NCI-H1092 treated with DMSO at 0.1 percent for 48 hours (cell line): Measurements from ENCODE around the gene ANXA2R.
A peak's percentile ranks its signal among the peaks of the same experiment; 100 is the strongest.
"Not testable (repeated sequence)": the region's sequence is repeated elsewhere in the genome, so short reads cannot be mapped to it uniquely, and the experiment has no call there.

ENCODE experiments used
- DNase-seq: peaks from one replicate; lab custom pipeline; 2025; lab: John Stamatoyannopoulos, UW

ANXA2R gene

DNA sequence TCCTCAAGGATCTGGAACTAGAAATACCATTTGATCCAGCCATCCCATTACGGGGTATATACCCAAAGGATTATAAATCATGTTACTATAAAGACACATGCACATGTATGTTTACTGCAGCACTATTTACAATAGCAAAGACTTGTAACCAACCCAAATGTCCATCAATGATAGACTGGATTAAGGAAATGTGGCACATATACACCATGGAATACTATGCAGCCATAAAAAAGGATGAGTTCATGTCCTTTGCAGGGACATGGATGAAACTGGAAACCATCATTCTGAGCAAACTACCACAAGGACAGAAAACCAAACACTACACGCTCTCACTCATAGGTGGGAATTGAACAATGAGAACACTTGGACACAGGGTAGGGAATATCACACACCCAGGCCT lies 19.9 kb upstream of the ANXA2R start:
- DNase-seq, result not testable (repeated sequence)

DNA sequence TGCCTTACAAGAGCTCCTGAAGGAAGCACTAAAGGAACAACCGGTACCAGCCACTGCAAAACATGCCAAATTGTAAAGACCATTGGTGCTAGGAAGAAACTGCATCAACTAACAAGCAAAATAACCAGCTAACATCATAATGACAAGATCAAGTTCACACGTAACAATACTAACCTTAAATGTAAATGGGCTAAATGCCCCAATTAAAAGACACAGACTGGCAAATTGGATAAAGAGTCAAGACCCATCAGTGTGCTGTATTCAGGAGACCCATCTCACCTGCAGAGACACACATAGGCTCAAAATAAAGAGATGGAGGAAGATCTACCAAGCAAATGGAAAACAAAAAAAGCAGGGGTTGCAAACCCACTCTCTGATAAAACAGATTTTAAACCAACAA lies 15.0 kb upstream of the ANXA2R start:
- not testable (repeated sequence) for DNase-seq

DNA sequence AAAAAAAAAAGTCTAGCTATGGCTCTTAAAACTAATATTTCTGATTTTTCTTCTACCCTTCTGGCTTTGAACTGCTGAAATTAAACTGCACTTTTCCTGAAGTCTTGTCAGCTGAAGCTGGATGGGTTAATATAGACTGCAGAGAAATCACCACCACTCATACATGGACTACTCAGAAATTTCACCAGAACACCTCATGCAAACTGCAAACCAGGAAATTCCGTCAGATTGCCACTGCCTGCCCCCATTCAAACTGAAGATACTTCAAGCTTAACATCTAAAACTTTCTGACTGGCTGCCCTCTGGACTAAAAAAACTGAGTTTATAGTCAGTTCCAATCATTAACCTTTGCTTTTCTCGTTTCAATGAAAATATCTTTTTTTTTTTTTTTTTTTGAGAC lies 11.6 kb upstream of the ANXA2R start:
- DNase-seq, result no peak

DNA sequence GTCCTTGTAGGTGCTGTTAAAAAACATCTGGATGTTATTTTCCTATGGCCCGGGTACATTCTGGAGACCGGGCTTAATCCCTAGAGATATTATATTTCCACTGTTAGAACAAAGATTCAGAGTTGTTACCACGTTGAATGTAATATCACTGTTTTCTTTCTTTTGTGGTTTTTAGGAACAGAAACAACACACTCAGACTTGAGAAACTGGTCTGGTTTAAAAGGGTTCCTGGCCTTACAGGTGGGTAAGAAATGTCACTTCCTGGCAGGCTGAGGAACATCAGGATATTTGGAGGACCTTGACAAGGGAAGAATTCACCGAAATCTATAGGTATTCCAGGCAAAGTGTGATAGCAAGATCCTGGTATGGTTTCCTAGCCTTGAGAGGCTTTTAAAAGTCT lies 10.3 kb upstream of the ANXA2R start:
- DNase-seq, result no peak

DNA sequence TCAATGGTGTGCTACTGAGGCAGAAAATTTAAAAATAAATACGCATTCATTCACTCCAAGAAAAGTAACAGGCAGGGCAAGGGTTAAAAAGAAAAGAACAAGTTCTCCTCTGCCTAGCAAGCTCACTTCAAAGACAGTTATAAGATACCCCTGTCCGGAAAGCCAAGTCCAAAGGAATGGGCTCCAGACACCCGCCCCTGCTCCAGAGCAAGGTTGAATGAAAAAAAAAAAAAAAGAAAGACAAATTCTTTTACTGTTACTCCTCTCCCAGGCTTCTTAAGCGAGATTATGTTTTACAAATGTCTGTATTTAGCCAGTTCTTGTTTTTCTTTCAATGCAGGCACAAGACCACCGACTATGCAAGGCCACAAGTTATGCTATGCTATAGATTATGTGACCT lies 9.1 kb upstream of the ANXA2R start:
- DNase-seq, result no peak

DNA sequence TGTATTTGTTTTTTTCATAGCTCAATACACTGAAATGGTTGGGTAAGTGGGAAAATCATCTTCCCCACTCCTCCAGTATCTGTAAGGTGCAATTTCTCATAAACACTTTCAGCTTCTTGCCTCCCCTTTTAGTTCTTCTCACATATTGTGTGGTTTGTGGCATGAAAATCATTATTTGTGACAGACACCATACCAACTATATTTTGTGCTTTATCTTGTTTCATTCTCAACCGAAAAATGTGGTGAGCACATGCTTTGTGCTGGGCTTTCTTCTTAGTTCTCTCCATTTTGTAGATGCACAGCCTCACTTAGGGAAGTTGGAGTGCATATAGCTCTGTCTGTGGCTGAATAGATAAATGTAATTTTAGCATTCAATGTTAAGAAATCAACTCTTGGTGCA lies 6.4 kb upstream of the ANXA2R start:
- DNase-seq, result no peak

DNA sequence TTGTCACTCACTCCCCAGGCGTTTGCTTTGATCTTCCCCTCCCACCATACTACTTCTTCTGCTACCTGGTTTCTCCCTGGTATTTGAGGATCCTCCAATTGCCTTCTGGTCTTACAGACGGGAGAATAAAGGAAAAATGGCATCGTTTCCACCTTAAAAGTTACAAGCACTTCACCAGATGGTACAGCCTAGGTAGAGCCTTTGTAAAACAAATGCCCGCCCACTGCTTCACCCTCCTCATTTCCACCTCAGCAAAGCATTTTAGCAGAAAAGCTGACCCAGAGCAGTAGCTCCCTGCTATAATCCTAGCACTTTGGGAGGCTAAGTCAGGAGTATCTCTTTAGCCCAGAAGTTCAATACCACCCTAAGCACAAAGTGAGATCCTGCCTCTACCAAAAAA lies 5.1 kb upstream of the ANXA2R start:
- DNase-seq, result no peak

DNA sequence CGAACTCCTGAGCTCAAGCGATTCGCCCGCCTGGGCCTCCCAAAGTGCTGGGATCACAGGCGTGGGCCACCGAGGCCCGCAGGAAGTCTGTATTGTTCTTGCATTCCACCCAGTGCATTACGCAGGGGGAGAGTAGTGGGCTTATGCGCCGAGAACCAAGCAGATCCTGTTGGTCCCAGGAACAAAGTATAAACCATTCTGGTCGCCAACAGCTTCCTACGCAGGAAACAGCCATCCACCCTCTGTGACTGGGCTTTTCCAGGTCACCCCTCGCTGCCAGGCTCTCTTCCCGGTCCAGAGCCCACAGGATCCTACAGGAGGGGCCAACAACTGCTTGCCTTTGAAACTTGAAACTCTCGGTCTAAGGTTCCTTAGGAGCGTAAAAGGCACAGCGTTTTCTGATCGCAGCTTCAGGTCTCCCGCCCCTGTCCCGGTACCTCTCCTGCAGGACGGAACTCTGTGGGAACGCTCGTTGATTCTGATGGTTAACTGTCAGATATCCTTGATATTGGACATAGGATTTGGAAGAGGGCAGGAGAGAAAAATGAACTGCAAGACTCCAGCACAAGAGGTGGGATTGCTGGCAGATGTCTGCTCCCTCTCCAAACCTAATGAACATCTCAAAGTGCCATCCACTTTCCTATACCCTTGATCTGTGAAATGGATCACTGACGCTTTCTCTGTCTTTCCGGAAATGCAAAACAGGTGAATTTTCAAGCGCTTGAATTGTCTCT lies 4.2 kb upstream of the ANXA2R start:
- DNase-seq, result no peak

DNA sequence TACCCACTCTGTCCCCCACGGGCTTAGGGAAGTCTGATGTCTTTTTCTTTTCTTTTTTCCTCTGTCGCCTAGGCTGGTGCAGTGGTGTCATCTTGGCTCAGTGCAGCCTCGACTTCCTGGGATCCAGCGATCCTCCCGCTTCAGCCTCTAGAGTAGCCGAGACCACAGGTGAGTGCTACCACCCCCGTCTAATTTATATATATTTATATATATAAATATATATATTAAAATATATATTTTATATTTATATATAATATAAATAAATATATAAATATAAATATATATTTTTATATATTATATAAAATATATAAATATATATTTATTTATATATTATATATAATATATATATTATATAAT lies 3.3 kb upstream of the ANXA2R start:
- DNase-seq, result no peak

DNA sequence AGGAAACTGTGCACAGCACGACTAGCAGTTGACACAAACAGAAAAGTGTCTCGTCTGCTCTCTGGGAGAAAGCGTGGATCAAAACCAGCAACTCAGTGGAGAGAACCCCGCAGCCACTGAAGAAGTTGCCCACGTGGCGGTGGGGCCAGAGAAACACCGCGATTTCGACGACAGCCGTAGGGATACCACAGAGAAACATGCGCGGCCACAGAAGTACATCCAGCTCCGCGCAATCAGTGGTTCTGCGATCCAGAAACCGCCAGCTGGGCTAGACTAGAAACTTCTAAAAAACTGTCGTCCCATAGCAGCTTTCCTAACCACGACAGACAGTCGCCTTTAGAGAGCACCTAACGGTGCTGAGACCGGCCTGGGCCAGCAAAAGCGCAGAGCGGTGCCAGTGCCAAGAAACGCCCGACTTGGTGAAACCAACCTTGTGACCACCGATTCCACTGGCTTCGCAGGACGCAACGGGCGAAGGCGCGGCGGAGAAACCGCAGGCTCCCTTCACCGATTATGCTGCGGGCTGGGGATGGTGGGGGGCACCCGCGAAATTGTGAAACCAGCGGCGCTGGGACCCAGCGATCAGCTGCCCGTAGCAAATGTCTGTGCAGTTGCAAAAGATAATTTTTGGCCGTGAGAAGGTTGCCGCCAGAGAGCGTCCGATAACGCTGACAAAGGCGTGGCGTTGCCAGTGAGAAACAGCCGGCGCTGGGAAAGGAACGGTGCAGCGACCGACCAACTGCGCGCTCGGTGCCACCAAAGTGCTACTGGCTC lies 2.7 kb upstream of the ANXA2R start:
- DNase-seq, result peak; percentile 92

DNA sequence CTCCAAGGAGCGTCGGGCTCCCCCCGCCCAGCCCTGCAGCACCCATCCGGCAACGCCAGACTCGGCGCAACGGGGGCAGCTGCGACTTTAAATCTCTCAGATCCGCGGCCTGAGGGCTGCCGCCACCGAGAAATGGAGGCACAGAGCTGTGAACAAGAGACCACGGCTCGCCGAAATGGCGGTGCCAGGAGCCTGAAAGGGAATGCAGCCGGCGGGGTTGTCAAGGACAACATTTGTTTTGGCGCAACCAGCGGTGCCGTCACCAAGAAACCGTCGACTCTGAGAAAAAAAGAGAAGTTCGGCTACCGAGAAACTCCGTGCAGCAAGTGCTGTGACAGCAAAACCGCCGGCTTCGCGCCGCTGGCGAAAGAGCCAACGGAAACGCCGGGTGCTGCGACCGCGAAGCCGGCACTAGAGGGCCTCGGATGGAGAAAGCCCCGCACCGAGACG lies 2.1 kb upstream of the ANXA2R start:
- no peak for DNase-seq

DNA sequence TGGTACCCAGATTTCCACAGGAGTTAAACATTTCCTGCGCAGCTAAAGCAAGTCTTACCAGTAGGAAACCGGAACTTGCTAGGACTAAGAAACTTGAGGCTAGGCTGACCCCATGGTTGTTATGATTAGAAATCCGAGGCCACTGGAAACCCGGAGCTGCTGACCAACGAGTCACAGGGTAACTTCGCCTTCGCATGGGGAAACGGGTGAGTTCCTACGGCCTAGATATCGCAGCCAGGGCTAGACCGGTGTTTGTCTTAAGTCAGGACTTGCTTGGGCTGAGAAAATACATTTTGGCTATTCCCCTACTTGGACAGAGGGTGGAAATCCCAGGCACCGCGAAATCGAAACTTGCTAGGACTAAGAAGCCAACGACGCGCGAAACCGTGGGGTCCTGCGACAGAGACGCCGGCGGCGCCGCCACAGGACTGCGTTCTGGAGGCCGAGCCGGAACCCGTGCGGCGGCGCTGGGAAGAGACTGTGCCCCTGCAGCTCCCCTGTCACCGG lies 1.6 kb upstream of the ANXA2R start:
- peak; percentile 88 for DNase-seq

DNA sequence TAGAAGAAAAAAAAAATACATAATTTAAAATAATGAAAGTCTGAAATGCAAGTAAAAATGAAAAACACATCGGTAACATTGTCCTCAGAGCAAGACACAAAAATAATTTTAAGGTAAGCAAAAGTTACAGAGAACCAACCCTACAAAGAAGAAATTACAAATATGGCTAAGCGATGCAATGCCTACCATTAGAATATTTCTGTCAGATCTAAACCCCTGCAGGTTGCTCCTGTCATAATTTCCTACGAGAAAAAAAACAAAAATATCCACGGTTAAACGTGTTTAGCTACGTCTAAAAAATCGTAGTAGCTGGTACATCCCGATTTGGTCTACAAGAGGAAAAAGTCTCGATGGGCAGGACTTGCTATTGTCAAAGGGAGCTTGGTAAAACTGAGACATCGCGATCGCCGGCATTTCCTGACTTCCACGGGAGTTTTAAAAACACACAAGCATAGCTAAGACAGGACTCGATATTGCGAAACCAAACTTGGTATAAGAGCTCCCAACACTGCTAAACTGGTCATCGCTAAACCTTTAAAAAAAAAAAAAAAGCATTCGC lies 1.1 kb upstream of the ANXA2R start:
- peak; percentile 84 for DNase-seq

DNA sequence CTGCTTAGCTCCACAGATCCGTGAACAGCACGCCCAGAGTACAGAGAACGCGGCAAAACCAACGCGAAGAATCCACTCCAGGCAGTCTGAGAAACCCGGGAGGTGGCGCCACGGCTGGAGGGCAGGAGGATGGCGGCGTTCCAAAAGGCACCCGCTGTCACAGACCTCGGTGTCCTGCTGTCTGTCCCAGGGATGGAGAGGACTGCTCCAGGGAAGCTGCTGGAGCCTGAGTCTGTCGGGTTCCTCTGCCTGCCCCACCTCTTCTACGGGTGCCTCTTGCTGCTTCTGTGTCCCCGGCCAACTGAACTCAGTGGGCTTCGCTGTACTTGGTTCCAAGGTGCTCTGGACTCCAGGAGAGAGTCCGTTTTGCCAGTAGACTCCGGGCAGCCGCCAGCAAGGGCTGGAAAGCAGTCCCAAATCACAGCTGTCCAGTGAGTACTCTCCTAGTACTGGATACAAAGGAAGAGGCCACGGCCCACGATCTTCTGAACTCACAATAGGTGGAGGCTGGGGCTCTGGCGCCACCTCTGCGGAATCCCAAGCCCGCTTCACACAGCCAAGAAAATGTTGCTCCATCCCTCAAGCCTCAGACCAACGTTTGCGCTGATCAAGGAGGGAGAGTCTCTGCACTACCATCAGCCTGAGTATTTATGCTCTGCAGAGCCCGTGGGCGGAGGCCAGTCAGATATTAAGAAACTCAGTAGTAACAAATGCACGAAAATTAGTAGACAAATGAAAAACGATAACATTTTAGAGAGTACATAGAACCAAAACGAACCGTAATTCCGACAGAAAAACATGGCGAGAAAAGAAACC lies 440 bp downstream of the ANXA2R start:
- peak; percentile 90 for DNase-seq

DNA sequence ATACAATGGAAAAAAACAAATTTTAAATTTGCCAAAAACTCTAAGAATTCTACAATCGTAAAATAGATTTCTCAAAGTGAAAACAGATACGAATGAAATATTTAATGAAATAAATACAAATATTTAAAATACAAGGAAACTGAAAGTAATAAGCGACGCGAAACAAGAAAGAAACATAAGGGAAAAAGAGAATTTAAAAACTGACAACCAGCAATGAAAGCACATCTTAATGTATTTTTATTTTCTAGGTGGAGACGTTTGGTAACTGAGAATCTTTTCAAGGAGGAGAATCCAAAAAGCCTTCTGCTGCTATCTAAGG lies 1.0 kb downstream of the ANXA2R start:
- DNase-seq, result no peak

DNA sequence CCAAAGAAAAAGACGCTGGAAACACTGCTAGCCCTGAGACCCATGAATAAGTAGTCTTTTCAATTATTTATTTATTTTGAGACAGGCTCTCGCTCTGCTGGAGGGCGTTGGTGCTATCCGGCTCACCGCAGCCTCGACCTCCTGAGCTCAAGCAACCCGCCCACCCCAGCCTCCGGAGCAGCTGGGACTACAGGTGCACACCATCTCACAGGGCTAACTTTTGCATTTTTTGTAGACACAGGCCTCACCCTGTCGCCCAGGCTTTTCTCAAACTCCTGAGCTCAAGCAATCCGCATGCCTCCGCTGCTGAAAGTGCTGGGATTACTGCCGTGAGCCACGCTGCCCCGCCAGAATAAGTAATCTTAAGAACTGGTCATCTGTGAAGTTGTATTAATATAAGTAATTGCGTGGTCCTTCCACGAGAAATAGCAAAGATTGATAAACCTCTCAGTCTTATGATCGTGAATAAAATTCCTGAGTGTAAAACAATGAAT lies 1.6 kb downstream of the ANXA2R start:
- no peak for DNase-seq

DNA sequence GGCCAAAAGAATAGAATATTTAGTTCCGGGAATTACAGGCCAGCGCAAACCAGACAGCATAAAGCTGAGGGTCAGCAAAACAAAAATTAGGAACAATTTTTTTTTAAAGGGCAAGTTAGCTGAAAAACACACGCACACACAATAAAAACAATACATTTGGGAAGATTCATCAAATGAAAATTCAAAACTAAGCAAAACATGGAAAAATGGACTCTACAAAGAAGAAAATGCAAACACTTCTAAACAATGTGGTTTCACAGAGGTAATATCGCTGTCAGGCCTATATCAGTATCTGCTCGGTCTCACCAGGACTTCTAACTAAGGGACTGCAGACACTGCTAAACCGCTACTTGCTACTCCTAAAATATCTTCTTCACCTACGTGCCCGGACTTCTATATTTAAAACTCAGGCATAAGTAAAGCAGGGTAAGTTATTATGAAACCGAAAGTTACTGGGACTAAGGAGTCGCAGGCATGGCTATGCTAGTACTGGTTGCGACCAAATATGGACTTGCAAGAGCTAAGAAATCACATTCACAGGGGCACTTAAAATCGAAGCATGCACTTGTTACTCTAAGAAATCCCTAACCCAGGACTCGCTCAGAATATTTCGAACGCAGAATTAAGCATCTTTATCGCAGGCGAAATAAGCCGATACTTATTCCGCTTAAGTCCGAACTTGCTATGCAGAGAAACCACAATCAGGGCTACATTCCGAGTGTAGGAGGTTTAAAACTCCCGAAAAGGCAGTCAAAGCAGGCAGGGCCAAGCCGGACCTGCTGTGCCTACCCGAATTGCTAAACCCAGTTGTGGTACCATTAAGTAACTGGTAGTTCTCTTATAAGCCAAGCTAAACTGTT lies 2.3 kb downstream of the ANXA2R start:
- DNase-seq, result no peak

DNA sequence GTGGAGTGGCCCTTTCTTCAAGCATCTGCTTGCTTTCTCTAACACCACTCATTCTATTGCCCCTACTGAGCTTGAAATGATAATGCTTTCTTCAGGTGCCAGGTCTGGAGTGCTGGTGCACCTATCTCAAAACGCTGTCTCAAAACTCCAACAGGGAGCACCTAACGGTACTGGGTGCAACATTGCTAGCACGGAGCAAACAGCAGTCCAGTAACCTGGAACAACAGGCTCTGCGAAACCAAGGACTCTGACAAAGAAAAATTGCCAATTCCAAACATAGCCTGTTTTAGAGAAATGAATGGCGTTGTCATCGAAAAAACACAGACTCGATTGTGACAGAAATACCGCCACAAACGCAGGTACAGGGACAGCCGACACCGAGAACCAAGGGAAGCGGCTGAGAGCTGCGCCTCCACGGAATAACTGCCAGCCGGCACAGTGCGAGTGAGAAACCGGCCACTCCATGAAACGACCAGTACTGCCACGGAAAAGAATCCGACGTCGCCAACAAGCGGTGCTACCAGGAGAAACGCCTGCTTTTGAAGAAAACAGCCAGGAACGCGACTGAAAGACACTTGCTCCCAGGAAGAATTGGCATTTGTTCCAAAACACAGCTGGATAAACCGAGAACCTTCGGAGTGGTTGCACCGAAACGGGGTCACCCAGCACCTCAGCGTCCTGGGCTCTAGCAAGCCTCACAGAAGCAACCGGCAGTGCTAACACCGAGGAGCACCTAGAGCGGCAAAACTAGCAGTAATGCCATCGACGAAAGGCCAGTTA lies 3.1 kb downstream of the ANXA2R start:
- no peak for DNase-seq

DNA sequence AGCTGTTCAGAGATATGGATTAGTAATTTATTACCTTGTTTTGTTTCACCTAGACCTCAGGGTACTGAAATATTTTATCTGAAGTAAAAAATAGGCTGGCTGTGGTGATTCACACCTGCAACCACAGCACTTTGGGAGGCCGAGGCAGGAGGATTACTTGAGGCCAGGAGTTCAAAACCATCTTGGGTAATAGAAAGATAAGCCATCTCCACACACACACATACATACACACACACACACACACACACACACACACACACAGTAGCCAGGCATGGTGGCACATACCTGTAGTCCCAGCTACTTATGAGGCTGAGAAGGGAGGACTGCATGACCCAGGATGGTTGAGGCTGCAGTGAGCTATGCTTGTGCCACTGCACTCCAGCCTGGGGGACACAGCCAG lies 3.7 kb downstream of the ANXA2R start:
- DNase-seq, result no peak

DNA sequence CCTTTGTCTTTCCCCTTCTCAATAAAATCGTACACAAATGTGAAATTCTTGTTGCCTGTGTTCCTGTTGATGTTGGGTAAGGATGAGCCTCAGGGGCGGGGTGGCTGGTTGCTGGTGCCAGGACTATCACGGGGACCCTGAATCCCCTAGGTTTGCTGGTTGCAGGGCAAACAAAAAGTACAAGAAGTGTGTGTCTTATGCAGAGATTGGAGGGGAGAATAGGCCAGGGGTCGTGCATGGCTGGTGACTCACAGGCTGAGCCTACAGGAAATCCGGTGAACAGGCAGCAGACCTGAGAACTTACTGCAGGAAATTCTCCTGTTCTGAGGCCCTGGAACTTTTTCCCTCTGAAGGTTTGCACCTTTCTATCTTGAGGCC lies 5.5 kb downstream of the ANXA2R start:
- no peak for DNase-seq
